Cerebellar nuclear complex (tissue), 1 donor: ENCODE data around the gene CPNE4.

Source experiments
- DNase-seq, 2 experiments: peaks; one replicate each; lab custom pipeline; 2025; lab: John Stamatoyannopoulos, UW

CPNE4 gene

GRCh38 chr3:131796558-131797198 is 238.1 kb downstream of the CPNE4 start:
- DNase-seq = no peak

GRCh38 chr3:131796111-131796510 is 238.7 kb downstream of the CPNE4 start:
- no peak for DNase-seq

- DNase-seq = no peak
Observed at GRCh38 chr3:131795390-131796090, 239.3 kb downstream of the CPNE4 start.

GRCh38 chr3:131794766-131795388 is 239.9 kb downstream of the CPNE4 start:
- DNase-seq = no peak

GRCh38 chr3:131793870-131794269 is 240.9 kb downstream of the CPNE4 start:
- DNase-seq = no peak

- no peak for DNase-seq
Observed at GRCh38 chr3:131789188-131789587, 245.6 kb downstream of the CPNE4 start.

- no peak for DNase-seq
Observed at GRCh38 chr3:131786386-131786785, 248.4 kb downstream of the CPNE4 start.

GRCh38 chr3:131782751-131783150 is 252.1 kb downstream of the CPNE4 start:
- no peak for DNase-seq

GRCh38 chr3:131778526-131778925 is 256.3 kb downstream of the CPNE4 start:
- no peak for DNase-seq

- DNase-seq = no peak
Observed at GRCh38 chr3:131775650-131776049, 259.2 kb downstream of the CPNE4 start.

GRCh38 chr3:131772269-131773026 is 262.4 kb downstream of the CPNE4 start:
- DNase-seq = no peak

- no peak for DNase-seq
Observed at GRCh38 chr3:131762981-131763564, 271.7 kb downstream of the CPNE4 start.

GRCh38 chr3:131756405-131756804 is 278.4 kb downstream of the CPNE4 start:
- no peak for DNase-seq

- DNase-seq = no peak
Observed at GRCh38 chr3:131755380-131755779, 279.4 kb downstream of the CPNE4 start.

- no peak for DNase-seq
Observed at GRCh38 chr3:131750256-131750655, 284.6 kb downstream of the CPNE4 start.

GRCh38 chr3:131749826-131750225 is 285.0 kb downstream of the CPNE4 start:
- no peak for DNase-seq

GRCh38 chr3:131747466-131747865 is 287.3 kb downstream of the CPNE4 start:
- DNase-seq = no peak

- no peak for DNase-seq
Observed at GRCh38 chr3:131744765-131745164, 290.0 kb downstream of the CPNE4 start.

GRCh38 chr3:131743126-131743525 is 291.7 kb downstream of the CPNE4 start:
- no peak for DNase-seq

- no peak for DNase-seq
Observed at GRCh38 chr3:131739211-131739610, 295.6 kb downstream of the CPNE4 start.

- no peak for DNase-seq
Observed at GRCh38 chr3:131738095-131738494, 296.7 kb downstream of the CPNE4 start.

GRCh38 chr3:131735544-131735943 is 299.3 kb downstream of the CPNE4 start:
- no peak for DNase-seq
